ENCODE results near the gene BBS10.
"Not testable (repeated sequence)": the region's sequence is repeated elsewhere in the genome, so short reads cannot be mapped to it uniquely, and the experiment has no call there.

BBS10 gene

DNA sequence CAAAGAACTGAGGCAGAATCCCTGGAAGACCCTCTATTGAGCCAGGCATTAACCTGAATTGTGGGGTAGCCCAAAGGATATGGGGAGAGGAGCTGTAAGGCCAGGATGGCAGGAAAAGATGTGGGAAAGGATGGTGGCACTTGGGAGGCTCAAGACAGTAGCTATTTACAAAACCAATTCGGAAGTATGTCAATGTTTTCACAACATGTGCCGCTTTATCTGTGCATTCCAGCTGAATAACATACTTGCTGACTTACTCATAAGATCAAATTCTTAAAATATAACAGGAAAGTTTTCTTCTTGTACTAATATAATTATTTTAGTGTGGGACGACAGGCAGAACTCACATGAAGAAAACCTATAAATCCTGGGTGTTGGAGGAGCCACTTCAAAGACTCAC lies 10.6 kb downstream of the BBS10 start:
- in situ Hi-C loops (cut with HindIII; ENCODE audit: low sequenced_read_pairs) = loop anchor here (25.0 kb wide), 1 partner anchor 275 kb away; no protein-coding TSS in a partner anchor
- TF ChIP-seq, protein P1, sequence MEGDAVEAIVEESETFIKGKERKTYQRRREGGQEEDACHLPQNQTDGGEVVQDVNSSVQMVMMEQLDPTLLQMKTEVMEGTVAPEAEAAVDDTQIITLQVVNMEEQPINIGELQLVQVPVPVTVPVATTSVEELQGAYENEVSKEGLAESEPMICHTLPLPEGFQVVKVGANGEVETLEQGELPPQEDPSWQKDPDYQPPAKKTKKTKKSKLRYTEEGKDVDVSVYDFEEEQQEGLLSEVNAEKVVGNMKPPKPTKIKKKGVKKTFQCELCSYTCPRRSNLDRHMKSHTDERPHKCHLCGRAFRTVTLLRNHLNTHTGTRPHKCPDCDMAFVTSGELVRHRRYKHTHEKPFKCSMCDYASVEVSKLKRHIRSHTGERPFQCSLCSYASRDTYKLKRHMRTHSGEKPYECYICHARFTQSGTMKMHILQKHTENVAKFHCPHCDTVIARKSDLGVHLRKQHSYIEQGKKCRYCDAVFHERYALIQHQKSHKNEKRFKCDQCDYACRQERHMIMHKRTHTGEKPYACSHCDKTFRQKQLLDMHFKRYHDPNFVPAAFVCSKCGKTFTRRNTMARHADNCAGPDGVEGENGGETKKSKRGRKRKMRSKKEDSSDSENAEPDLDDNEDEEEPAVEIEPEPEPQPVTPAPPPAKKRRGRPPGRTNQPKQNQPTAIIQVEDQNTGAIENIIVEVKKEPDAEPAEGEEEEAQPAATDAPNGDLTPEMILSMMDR (IDR thresholded peaks at IDR 0.05; ENCODE audit: low read depth, low read length, missing control alignments) = no peak
- no peak for DNase-seq (ENCODE audit: low read depth)
- no peak overlapping the region for H3K4me3 ChIP-seq (ENCODE audit: low read depth, low read length)

DNA sequence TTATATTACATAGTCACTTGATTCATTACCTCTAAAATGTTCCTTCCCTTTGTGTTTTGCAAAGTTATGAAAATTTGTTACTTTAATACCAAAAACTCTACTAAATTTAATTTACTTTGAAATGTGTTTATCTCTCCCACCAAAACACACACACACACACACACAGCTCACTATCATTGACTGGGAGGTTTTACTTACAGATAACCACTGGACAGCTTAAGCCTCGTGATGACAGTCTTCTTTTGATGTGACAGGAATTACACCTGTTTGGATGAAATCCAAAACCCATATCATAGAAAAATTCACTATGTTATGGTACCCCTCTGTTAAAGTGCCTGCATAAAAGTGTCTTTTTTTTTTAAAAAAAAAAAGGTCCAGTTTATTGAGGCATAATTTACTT lies 15.6 kb downstream of the BBS10 start:
- DNase-seq (ENCODE audit: low read depth) = no peak
- in situ Hi-C loops (cut with HindIII; ENCODE audit: low sequenced_read_pairs) = loop anchor here (25.0 kb wide), 1 partner anchor 270 kb away; no protein-coding TSS in a partner anchor
- TF ChIP-seq, protein P1 (IDR thresholded peaks at IDR 0.05; ENCODE audit: low read depth, low read length, missing control alignments) = no peak

DNA sequence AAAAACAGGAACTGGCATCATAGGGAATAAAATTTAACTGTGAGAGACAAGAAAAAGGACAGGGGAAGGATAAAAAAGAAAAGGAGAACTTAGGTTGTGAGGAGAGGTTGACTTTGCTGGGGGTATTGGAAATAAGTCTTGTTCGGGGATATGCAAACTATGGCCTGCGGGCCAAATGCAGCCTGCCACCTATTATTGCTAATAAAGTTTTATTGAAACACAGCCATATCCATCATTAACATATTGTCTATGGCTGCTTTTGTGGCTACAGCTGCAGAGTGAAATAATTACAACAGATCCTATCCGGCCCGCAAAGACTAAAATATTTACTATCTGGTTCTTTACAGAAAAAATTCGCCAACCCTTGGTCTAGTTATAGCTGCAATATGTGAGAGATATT lies 18.6 kb downstream of the BBS10 start:
- no peak overlapping the region for H3K4me3 ChIP-seq (ENCODE audit: low read depth, low read length)
- in situ Hi-C loops (cut with HindIII; ENCODE audit: low sequenced_read_pairs) = loop anchor here (25.0 kb wide), 1 partner anchor 267 kb away; no protein-coding TSS in a partner anchor
- no peak for DNase-seq (ENCODE audit: low read depth)
- TF ChIP-seq, protein P1 (IDR thresholded peaks at IDR 0.05; ENCODE audit: low read depth, low read length, missing control alignments) = no peak

More for the DNA sequence above, 15.6 kb downstream of the BBS10 start:
- no peak overlapping the region for H3K4me3 ChIP-seq (ENCODE audit: low read depth, low read length)

DNA sequence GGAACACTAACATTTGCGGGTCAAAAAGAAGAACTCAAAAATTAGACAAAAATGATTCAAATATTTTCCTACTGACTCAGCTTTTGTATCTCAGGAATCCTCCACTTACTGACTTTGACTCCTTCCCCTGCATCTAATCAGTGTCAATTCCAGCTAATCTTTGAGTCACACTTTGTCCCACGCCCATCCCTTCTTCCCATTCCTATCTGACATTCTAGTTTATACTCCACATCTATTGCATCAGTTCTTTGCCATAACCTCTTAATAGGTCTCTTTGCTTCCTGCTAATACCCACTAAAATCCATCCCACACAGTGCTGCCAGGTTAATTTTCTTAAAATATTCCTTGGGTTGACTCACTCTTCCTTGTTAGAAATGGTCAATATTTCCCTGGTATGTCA lies 19.1 kb downstream of the BBS10 start:
- no peak for DNase-seq (ENCODE audit: low read depth)
- in situ Hi-C loops (cut with HindIII; ENCODE audit: low sequenced_read_pairs) = loop anchor here (25.0 kb wide), 1 partner anchor 267 kb away; no protein-coding TSS in a partner anchor
- TF ChIP-seq, protein P1 (IDR thresholded peaks at IDR 0.05; ENCODE audit: low read depth, low read length, missing control alignments) = no peak
- no peak overlapping the region for H3K4me3 ChIP-seq (ENCODE audit: low read depth, low read length)

DNA sequence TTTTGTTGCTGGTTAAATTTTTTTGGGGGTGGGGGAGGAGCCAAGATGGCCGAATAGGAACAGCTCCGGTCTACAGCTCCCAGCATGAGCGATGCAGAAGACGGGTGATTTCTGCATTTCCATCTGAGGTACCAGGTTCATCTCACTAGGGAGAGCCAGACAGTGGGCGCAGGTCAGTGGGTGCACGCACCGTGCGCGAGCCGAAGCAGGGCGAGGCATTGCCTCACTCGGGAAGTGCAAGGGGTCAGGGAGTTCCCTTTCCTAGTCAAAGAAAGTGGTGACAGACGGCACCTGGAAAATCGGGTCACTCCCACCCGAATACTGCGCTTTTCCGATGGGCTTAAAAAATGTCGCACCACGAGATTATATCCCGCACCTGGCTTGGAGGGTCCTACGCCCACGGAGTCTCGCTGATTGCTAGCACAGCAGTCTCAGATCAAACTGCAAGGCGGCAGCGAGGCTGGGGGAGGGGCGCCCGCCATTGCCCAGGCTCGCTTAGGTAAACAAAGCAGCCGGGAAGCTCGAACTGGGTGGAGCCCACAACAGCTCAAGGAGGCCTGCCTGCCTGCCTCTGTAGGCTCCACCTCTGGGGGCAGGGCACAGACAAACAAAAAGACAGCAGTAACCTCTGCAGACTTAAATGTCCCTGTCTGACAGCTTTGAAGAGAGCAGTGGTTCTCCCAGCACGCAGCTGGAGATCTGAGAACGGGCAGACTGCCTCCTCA lies 28.5 kb downstream of the BBS10 start:
- in situ Hi-C loops (cut with HindIII; ENCODE audit: low sequenced_read_pairs); DNase-seq (ENCODE audit: low read depth); H3K4me3 ChIP-seq (ENCODE audit: low read depth, low read length): not testable (repeated sequence)

DNA sequence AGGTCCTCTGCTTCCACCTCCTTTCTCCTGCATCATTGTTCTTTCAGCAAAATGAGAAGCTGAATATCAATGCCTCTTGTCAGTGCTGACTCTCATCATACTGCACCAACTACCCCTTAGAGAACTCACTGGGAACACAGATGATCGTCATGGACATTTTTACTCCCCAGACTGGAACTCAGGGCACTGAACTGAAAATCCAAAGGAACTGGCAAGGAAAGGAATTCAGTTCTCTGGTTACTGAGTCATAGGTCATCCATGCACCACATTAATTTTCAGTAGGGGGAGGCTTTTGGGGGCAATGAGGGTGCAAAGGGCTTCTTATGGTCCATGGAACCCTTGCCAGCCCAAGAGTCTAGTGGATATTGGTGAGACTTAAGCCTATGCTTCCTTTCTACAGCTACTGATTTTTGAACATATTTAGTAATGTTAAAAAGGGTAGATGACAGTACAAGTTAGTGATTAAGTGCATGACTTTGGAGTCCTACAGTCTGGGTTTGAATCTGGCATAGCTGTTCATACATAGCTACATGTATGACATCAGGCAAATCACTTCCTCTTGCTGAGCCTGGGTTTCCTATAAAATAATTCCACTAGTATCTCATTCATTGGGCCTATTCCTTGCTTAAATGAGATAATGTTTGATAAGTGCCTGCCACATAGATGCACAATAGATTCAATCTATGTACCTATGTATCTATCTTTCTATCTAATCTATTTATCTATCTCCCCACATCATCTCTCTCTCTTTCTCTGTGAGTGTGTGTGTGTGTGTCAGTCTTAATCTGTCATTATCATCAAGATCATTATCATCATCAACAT lies 29.2 kb downstream of the BBS10 start:
- TF ChIP-seq, protein P1 (IDR thresholded peaks at IDR 0.05; ENCODE audit: low read depth, low read length, missing control alignments) = no peak
- in situ Hi-C loops (cut with HindIII; ENCODE audit: low sequenced_read_pairs) = no loop called here

DNA sequence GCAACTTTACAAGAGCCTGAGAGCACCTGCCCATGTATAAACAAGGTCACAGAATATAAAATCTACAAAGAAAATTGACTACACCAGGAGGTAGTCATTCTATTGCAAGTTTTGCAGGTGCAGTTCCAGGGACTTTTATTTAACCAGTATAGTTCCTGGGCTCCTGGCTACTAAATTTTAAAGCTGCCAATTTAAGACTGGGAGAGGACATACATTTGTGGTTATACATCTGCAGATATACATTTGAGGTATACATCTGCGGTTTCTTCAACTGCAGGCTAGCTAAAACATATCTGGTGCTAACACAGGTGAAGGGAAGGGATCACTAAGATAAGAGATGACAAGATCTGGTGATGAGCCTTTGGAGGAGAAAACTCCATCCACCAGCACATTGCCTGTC lies 30.2 kb downstream of the BBS10 start:
- TF ChIP-seq, protein P1 (IDR thresholded peaks at IDR 0.05; ENCODE audit: low read depth, low read length, missing control alignments) = no peak
- no peak for DNase-seq (ENCODE audit: low read depth)
- in situ Hi-C loops (cut with HindIII; ENCODE audit: low sequenced_read_pairs) = no loop called here
- H3K4me3 ChIP-seq (ENCODE audit: low read depth, low read length) = no peak overlapping the region

More for the DNA sequence above, 29.2 kb downstream of the BBS10 start:
- H3K4me3 ChIP-seq (ENCODE audit: low read depth, low read length) = no peak overlapping the region
- no peak for DNase-seq (ENCODE audit: low read depth)
